ENCODE data around the gene HOXB1.

HOXB1 gene

DNA sequence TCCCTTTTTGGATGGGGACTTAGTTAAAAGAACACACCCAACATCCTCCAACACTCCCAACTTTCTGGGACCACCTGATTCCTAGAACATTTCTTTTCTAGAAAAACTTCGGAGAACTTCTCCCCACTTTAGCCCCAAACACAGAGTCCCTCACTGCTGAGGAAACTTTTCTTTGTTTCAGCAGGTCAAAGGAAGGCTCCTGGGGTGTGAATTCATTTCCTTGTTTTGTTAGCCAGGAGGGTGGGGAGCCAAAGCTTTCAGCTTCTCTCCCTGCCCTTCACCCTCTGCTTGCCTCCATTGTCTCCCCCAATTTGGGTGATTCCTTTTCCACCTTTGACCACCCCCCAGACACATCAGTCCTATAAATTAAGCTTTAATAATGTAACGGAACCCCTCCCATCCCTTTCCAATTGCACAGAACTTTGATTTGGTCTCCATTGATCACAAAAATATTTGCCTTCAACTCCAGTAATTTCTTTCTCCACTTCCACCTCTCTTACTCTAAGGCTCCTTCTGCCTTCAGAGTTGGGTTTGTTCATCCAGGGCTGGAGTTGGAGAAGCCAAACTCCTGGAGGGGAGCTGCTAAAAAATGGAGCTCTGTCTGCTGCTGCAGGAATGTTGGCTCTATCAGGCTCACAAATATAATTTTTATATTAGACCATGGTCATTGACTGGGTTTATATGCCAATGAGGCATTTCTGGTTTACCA lies 37.0 kb upstream of the HOXB1 start:
- no peak for DNase-seq (ENCODE audit: low read depth in 2 of 2)

DNA sequence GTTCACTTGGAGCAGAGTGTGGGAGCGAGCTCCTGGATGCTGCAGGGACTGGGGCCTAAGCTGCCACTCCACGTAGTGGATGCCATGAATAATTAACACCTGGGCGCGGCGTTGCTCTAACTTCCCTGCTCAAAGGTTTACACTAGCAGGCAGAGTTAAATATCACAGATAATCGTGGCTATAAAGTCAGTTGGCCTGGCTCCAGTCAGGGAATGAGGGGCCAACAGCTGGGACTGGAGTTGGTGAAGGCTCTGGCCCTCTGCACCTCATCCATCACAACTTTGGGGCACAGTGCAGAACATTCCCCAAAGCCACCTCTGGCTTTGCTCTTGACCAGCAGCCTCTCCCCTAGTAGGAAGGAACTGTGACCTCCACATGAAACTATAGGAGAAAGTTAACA lies 36.4 kb upstream of the HOXB1 start:
- DNase-seq (ENCODE audit: low read depth in 2 of 2), result no peak

DNA sequence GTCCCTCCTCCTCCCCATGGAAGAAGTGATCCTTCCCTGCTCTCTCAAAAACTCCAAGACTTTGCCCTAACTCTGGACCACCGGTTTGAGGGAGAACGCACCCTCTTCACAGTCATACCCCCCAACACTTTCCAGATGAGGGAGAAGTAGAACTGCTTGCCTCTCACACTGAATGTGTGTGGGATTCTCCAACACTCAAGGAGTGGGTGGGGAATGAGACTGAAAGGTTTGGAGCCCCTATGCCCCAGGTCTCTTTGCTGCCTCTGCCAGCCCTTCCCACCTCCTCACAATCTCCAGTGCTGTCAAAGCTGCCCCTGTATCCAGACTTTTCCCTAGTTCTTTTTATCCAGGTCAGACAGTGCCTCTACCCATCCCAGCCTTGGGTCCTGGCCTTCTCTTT lies 35.9 kb upstream of the HOXB1 start:
- DNase-seq (ENCODE audit: low read depth in 2 of 2), result no peak

DNA sequence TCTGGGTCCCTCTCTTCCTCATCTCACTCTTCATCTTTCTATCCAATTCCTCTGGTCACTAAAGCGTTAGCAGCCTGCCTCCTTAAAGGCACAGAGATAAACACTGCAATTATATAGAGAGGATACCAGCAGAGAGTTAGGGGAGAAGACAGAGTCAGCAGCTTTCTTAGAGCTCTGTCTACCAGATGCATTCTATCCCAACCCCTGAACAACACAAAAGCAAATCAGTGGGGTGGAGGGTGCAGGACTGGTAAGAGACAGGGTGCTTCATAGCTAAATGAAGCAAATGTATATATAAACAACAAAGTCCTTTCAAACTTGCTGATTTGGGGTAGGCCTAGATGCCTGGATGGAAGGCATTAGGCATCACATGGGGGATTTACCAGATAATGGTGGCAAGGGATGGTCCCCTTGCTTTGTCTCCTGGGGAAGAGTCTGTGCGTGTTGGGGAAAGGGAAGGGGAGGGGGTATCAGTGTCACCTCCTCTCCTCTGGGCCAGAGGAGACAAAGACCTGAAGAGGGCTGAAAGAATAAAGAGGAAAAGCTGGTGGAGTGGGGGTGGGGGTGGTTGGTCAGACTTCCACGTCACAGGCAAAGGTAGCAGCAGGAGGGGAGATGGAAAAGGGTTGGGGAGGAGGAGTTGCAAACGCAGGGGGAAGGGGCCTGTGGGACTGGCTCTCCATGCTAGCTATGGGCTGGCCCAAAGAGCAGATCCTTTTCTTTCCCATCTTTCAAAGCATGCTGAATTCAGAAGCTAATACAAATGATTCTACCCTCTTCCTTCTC lies 35.3 kb upstream of the HOXB1 start:
- DNase-seq (ENCODE audit: low read depth in 2 of 2), result no peak

DNA sequence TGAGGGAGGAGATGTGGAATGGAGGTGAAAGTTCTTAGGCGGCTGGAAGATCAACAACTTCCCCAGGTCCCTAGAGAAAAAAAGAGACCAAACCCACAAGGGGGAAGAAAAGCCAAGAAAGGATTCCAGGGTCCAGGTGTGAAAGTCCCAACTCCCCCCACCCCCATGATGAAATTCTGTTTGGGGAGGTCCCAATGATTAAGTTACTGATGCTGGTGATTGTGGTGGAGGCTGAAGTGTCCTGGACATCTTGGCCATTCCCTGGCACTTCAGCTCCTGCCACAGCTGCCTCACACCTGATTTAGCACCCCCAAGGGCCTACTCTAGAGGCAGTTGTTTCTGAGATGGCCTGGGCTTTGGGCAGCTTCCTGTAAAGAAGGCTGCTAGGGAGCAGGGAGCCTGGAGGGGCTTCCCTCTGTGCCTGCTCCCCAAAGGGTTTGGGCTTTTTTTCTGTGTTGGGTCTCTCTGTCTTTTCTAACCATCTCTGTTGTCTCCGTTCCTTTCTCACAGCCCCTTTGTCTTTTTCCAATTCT lies 34.3 kb upstream of the HOXB1 start:
- DNase-seq (ENCODE audit: low read depth in 2 of 2), result no peak

DNA sequence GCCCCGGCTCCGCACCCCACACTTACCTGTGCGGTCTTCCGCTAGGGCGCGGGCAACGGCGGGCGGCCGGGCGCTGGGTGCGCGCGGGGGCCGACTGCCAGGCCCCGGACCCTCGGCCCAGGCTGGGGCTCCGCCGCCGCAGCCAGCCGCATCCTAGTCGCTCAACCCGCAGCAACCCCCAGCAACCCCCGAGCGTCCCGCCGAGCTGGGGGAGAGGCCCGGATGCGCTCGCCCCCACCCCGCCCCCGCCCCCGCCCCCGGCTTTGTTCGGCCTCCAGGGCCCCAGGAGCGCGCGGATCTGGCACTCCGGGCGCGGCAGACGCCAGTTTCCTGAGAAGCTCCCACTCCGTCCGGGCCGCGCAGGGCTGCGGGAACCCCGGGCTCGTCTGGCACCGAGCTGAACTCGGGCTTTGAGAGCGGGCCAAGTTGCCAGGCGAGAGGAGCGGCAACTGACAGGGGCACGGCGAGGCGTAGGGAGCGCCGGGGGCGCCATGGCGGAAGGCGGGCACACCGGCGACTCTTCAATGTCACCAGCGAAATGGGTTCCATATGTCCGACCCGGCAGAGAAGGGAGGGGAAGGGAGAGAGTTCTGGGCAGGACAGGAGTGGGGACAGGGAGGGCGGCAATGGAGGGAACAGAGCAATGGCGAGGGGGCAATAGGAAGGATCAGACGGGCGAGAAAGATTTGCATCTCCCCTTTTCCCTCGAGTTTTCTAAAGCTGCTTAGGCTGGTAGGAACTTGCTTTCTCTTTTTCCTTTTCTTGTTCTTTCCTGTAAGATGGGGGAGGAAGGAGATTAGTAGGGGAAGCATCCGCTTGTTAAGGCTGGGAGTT lies 33.6 kb upstream of the HOXB1 start:
- DNase-seq (ENCODE audit: low read depth in 2 of 2), result no peak

DNA sequence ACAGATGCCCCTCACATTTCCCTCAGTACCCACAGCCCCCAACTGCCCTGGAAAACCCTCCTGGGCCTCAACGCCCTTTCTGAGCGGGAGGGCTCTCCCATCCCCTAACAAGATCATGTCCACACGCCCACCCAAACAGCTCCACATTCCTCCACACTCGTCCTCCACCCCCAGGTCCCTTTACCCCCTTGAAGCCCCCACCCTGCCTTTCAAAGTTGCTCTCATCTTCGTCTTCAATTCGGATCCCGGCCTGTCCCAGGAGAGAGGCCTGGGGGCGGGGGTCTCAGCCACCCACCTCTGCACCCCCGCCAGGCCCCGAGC lies 33.0 kb upstream of the HOXB1 start:
- no peak for DNase-seq (ENCODE audit: low read depth in 2 of 2)

DNA sequence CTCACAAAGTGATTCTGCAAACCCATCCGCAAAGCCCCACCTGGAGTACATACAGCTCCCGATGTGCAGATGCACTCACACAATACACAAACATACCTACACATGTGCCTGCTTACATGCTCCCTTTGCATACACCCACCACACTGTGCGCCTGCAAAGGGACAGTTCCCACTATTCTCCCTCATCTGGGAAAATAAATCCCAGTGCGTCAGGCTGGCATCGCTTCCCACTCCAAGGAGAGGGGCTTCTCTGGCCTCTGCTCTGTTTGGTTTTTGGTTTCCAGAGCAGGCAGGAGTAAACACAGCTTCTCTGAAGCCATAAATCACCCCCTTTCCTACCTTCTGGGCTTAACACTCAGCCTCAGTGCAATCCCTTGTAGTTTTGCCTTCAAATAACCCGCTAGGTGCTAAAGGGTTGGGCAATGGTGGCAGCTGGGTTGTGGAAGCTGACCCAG lies 32.6 kb upstream of the HOXB1 start:
- DNase-seq (ENCODE audit: low read depth in 2 of 2), result no peak

DNA sequence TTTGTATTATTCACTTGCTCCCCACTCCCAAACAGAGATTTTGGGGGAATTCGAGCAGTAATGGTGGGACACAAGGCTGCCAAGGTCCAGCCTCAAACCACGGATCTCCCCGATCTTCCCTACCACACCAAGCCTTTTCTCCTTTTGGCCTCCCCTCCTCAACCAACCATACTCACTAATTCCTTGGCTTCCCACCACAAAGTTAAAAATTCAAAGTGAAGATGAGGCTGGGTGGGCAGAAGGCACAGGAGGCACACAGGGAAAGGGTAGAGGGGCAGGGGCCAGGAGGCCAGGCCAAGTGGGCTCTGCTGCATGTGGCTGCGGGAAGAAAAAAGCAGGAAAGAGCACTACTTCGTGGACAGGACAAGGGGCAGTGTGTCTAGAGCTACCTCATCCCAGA lies 32.1 kb upstream of the HOXB1 start:
- DNase-seq (ENCODE audit: low read depth in 2 of 2), result no peak

DNA sequence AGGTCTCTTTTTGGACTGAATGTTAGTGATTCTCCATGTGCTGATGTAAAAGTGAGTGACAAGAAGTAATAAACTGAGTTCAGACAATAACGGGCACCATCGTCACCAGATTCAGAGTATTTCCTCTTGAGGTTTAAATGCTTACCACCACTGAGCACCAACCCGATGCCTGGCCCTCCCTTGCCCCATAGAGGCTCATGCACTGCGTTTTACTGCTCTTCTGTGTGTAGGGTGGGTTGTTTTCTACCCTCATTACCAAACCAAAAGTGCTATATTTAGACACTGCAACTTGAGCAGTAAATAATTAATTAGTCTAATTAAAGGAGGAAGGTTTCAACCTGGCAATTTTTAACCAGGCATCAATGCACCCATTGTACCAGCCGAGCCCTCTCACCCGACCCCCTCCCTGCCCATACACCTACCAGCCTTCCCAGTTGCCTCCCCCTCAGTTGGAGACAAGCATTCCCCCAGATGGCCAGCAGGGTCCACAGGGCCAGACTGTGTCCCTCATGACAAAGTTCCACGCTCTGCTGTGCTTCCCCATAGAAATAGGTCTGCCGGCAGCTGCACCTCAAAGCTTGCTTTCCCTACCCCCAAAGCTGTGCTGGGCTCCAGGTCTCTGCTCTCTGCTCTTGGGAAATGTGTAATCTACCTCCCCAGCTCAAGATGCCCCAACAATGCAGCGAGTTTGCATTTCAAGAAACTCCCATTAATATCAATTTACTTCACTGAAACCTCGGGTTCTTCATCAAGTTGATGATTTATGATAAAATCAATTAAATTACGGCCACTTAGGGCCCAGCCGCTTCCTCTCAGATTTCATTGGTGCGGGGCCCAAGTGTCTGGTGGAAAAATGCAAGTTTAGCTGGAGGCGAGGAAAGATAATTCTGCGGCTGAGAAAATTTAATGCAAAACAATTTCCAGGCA lies 31.3 kb upstream of the HOXB1 start:
- no peak for DNase-seq (ENCODE audit: low read depth in 2 of 2)

DNA sequence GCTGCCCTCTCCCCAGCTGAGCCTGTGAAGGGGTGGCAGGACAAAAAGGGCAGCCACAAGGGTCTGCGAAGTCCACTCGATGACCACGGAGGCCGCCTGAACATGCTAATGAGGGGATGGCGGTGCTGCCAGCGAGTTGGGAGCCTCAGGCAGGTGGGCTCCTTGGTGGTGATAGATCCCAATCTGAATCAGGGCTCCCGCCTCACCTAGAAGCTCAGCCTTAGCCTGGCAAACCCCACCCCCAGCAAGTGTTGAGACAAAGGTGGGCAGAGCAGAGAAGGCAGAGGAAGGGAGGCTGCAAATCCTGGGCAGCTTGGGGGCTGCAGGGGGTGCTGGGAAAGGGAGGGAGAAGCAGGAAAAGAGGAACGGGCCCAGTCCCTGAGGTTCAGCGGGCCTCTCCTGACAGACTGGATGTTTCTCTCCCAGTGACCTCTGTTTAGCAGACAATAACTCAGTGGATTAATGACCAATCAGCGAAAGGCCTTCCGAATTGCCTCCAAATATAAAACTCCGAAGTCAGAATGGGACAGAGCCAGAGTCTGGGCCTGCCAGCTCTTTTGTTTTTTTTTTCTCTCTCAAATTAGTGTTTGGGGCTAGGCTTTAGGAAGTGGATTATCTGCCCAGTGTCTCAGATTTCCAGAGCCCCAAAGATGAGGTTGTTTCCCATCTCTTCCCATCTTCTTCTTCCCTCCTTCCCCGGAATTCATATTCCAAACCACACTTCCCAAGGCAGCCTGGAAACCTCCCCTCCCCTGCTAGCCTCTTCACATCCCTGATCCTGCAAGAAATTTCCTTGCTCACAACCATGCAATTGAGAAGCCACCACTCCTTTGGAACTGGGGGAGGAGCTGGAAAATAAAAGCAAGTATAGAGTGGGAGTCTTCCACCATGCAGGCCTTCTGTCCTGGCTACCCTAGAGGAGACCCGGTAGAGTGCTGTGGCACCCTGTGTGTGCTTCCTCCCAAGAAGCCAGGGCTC lies 29.3 kb upstream of the HOXB1 start:
- DNase-seq (ENCODE audit: low read depth in 2 of 2), result no peak

DNA sequence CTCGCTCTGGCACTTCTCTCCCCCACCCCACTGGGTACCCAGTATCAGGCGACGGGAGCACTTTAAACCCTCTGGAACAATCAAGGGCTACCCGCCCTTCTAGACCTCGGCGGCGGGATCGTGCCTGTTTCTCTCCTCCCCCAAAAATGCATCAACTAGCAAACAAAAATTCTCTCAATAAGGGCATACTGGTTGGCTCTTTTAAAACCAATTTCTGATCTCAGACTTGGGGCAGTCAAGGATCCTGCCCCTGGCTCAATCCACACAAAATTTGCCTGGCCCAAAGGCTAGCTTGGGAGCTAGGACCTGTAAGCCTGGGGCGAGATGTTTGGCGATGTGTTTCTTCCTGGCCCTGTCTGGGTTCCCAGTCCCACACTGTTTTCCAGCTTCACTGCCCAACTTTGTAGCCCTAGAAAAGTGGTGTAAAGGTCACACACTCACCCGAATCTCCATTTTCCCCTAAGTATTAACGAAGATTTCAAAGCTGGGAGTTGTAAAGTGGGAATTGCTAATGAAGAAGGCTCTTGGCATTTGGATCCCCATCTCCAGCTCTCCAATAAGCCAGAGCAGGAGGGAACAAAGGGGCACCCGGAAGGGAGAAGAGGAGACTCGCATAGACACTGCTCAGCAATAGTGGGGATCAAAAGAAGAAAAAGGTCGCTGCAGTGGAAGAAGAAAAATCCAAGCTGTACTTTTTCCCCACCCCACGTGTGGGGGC lies 28.5 kb upstream of the HOXB1 start:
- DNase-seq (ENCODE audit: low read depth in 2 of 2), result no peak

DNA sequence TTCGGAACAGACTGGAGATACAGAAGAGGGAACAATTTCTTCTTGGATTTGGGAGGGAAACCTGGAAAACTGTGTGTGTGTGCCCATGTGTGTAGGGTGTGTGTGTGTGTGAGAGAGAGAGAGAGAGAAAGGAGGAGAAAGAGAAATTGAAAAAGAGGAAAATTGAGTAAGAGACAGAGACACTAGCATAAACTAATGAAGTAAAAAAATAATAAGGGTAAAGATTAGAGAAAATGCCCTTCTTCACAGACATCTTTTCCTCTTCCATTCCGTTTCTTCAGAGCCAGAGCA lies 28.0 kb upstream of the HOXB1 start:
- DNase-seq (ENCODE audit: low read depth in 2 of 2), result no peak

DNA sequence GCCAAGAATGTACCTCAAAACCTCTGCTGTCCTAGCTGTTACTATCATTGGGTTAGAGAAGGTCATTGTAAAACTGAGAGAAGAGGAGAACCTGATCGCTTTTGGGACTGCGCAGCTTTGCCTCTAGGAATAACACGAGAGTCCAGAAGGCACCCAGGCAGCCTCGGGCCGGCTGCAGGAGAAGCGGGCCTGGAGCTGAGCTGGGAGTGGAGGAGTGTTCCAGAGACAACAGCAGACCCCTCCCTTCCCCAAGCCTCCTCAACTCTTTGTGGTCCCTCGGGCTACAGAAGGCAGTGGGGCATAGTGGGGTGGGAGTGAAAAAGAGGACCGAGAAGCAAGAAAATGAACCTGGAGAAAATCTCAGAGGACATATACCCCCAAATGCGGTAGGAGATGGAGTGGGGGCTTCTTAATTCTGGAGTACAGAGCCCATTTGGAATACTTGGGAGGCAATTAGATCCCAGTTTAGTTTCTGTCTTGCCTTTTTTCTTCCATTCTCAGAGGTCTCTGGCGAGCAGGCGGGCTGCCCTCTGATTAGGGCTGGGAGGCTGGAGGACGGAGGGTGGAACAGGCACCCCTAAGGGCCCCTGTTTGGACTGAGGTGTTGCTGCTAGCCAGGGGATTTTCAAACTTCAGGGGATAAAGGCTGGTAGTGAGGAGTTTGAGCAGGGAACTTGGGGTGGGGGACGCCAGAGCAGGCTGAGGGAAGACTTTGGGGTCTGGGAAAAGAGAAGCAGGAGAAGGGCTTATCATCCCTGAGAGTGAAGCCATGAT lies 27.4 kb upstream of the HOXB1 start:
- DNase-seq (ENCODE audit: low read depth in 2 of 2), result no peak

DNA sequence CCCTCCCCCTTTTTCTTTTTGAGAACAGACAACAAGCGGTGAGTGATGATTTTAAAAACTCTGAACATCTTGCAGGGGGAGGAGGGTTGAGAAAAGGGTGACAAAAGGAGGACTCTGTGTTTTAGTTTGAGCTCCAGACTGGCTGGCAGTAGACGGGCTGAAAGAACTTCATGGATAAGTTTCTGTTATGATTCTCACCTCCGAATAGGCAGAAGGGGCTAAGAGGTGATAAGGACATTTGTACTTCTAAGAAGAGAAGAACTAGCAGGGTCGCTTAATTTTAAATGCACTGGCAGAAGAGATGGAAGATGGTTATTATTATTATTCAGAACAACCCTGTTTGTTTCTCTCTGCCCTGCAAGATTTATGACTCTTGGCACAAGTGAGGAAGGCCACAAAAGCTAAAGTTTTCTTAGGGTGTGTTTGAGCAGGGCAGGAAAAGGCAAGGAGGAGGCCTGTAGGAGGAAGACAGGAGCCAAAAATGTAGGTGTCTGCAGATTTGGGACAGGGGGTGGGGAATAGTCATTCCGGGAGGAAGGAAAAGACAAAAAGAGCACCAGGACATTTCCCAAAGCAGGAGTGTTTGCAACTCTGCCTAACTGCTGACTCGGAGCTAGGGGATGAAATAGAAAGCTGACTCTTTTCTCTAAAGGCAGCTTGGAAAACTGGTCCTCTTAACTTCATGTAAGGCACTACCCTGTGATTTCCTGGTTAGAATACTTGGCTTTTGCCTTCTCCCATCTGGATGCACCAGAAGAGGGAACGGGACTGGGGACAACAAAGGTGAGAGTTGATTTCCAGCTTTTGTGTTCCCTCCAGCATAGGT lies 26.0 kb upstream of the HOXB1 start:
- DNase-seq (ENCODE audit: low read depth in 2 of 2), result no peak

DNA sequence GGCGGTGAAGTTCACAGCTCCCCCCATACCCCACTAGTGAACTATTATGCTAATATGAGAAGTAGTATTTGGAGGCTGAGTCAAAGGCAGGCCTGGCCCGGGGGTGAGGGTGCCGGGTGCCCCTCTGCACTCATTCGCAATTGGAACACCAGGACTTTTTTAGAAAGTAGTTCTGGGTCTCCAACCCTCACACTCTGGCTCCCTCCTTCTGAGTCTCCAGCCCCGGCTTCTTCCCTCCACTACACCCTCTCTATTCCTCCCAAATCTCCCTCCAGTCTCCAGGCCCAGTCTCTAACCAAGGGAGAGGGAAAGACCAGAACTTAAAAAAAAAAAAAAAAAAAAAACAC lies 25.4 kb upstream of the HOXB1 start:
- DNase-seq (ENCODE audit: low read depth in 2 of 2), result no peak

DNA sequence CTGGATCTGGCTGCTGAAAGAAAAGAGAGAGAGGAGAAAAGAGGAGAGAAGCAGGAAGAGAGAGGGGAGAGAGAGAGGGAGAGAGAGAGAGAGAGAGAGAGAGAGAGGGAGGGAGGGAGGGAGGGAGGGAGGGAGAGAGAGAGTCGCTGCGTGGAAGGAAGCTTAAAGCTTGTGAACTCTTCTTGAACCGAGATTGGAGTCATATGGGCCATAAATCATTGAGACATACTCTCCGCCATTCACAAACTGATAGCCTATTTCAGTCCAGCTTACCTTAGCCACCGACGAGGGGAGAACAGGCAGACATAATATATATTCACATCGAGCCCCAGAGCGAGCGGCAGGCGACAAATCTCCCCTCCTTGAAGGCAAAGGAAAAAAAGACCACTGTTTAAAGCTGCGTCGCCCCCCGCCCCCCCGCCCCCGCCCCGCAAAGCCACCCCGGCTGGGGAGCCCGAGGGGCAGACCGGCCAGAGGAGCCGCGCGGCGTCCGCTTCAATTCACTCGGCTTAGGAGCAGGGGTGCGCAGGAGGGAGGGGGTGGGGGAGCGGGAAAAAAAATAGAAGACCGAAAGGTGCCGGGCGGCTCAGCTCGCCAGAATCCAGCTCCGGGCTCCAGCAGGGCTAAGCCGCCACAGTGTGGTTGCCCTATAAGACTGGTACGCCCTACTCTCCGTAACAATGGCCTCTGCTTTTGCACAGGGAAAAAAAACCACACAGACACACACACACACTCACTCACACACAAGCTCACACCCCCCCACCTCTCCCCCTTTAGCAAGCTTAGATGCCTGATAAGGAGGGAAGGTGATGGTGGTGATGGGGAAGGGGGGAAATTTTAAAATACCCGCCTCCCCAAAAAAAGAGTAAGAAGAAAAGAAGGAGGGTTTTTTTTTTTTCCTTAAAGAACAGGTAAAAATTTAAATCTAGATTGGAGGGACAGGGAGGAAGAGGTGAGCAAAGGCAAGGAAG lies 24.7 kb upstream of the HOXB1 start:
- no peak for DNase-seq (ENCODE audit: low read depth in 2 of 2)
